Heart left ventricle (tissue), 16 donors: ENCODE data around the gene PAX2. TPM values are rescaled to one million over a fixed set of nuclear protein-coding genes. Genes with fewer than 3 reads are reported as not detected.

Source experiments
- ATAC-seq, 4 donors: fragments of 200-7000 bp; cut with Tn5 transposase; one replicate each; pipeline ENCODE4 v1.9.1; 2020 to 2022; ENCODE audit warnings: moderate library complexity in 4 of 4, mild to moderate bottlenecking in 3 of 4, moderate number of reproducible peaks in 1 of 4
- DNase-seq, 5 donors: peaks; one replicate each; pipeline ENCODE4 v3.0.0-alpha.2; 2020
- H3K27ac ChIP-seq, 12 donors: fragments of 200-600 bp; sonication (generic) in 4 of 12; one replicate each; pipeline versions ENCODE4 v1.5.0 to v1.8.0; 2016 to 2022; ENCODE audit warnings: mild to moderate bottlenecking in 2 of 12
- H3K27me3 ChIP-seq, 9 donors: fragments of 200-600 bp; sonication (generic) in 2 of 9; one replicate each; pipeline versions ENCODE4 v1.5.1 to v1.8.0; 2016 to 2022; ENCODE audit warnings: mild to moderate bottlenecking in 3 of 9
- H3K36me3 ChIP-seq, 9 donors: fragments of 200-600 bp; sonication (generic) in 2 of 9; one replicate each; pipeline versions ENCODE4 v1.5.0 to v1.8.0; 2018 to 2022; ENCODE audit warnings: mild to moderate bottlenecking in 2 of 9
- H3K4me1 ChIP-seq, 12 donors: fragments of 200-600 bp; sonication (generic) in 4 of 12; one replicate each; pipeline versions ENCODE4 v1.5.0 to v1.8.0; 2016 to 2022; ENCODE audit warnings: mild to moderate bottlenecking in 3 of 12
- H3K4me3 ChIP-seq, 12 donors: fragments of 200-600 bp; sonication (generic) in 4 of 12; one replicate each; pipeline versions ENCODE4 v1.5.0 to v1.8.0; 2017 to 2022; ENCODE audit warnings: mild to moderate bottlenecking in 9 of 12, moderate library complexity in 4 of 12
- H3K9me3 ChIP-seq, 12 donors: fragments of 200-600 bp; sonication (generic) in 4 of 12; one replicate each; pipeline versions ENCODE4 v1.5.0 to v1.8.0; 2016 to 2022; ENCODE audit warnings: mild to moderate bottlenecking in 1 of 12
- CTCF ChIP-seq, 12 donors: fragments of 200-600 bp; sonication (generic) in 4 of 12; IDR thresholded peaks; one replicate each; pipeline versions ENCODE4 v1.5.0 to v1.8.0; 2018 to 2022; ENCODE audit warnings: antibody characterized with exemption in 12 of 12, mild to moderate bottlenecking in 5 of 12
- POLR2A ChIP-seq, 2 donors: fragments of 450-650 bp; IDR thresholded peaks; one replicate each; pipeline ENCODE4 v1.6.1; 2017; ENCODE audit warnings: antibody characterized with exemption in 2 of 2, mild to moderate bottlenecking in 2 of 2, moderate library complexity in 2 of 2
- WGBS, 4 donors: extraction: QIAGEN DNeasy Blood & Tissue Kit in 2 of 4; methylation state at CpG; one replicate each; pipeline versions ENCODE4 v1.1.5 to v1.1.7; 2013 to 2018; 5-methylcytosine and 5-hydroxymethylcytosine counted together
- intact Hi-C, 10 donors: fragments of 100-400 bp; cut with DNase I; formaldehyde crosslinking; loops; one replicate each; pipeline versions ENCODE4 v1.11.1 to v1.14.2; 2022
- polyA plus RNA-seq, 2 donors: library from polyadenylated mRNA; stranded (reverse); fragments of 200-250 nt; gene quantifications; one replicate each; pipeline ENCODE4 v1.2.3, GENCODE V29; 2013
- total RNA-seq, 9 donors: library from RNA; depleted of rRNA in 2 of 9; stranded (reverse); fragments of >200 nt in 2 of 9; fragmentation: NEBNext Ultra II Directional in 3 of 9; extraction: Animal tissue kit (Norgen Biotek cat#: 25700) in 3 of 9; gene quantifications; one replicate each; pipeline versions ENCODE4 v1.1.0 to v1.2.4, GENCODE V29; 2016 to 2023
- donor health status: ischemic (EF 13 %, LVEDD 7.1; RV severe dilation, severe dysfunction).
- donor health status: healthy with polysubstance abuse.
- donor health status: DM: no; HTN: yes; CAD: no.
- donor health status: DM: no; HTN: no; CAD: no.
- donor health status: ischemic (EF 25% LVEDD 6.9; RV normal size, moderate dysfunction).
- donor health status: ischemic (EF 25% LVEDD 5.7; RV mildly dilated, moderate dysfunction).
- donor health status: healthy.
- donor health status: DM: yes; HTN: yes; CAD: no.
- donor health status: ischemic (EF 35%, LVEDD 5.7; RV mildly dilated, moderate dysfunction).
- donor health status: nonischemic (EF 11% LVEDD 7.7; RV severe dilation, severe dysfunction).
- donor health status: DM: yes; HTN: yes; CAD: no.
- donor health status: PGD.
- donor health status: ischemic (EF 29% LVEDD 5.4; RV normal size, mild dysfunction).
- donor health status: nonischemic (EF 23%, LVEDD 6.1; RV moderate dilation, normal function).

Gene PAX2
- total and polyA plus RNA-seq, 11 donors: not detected

GRCh38 chr10:100874702-100875483, 129.5 kb downstream of the PAX2 start:
- 69 to 75% (median 73%) methylated on average over 19 to 20 of the region's 20 CpGs for WGBS, 4 donors
- ATAC-seq (no peak), DNase-seq (no peak)
- H3K36me3 ChIP-seq: no peaks in the 10 kb centered on the region
- no peak overlapping the region for H3K4me3 ChIP-seq
- peaks cover 0 to 51% (median 17%) of the 10 kb centered on the region in 9 donors for H3K27me3 ChIP-seq
- H3K4me1 ChIP-seq: peaks cover 0 to 2% (median 0%) of the 10 kb centered on the region in 12 donors
- H3K9me3 ChIP-seq: no peaks in the 10 kb centered on the region
- no peak for TF ChIP-seq POLR2A (IDR thresholded peaks at IDR 0.05)
- intact Hi-C loops: loop anchor here (5.0 to 10.0 kb wide), 10 partner anchors 198 to 540 kb away; partner anchors contain the start of gene PKD2L1 (in 1 of the 10)
- H3K27ac ChIP-seq: no peak overlapping the region

- Histone ChIP-seq H3K27me3 (peaks cover 0 to 51% (median 17%) of the 10 kb centered on the region in 9 donors), H3K27ac (no peak overlapping the region), H3K4me3 (no peak overlapping the region), H3K9me3 (no peaks in the 10 kb centered on the region), H3K36me3 (no peaks in the 10 kb centered on the region), H3K4me1 (peaks cover 0 to 2% (median 0%) of the 10 kb centered on the region in 12 donors)
- no peak for ATAC-seq
- DNase-seq: no peak
- 51 to 70% (median 60%) methylated on average over 5 of the region's 5 CpGs for WGBS, 4 donors
- intact Hi-C loops: loop anchor here (5.0 to 10.0 kb wide), 9 partner anchors 201 to 541 kb away; partner anchors contain the start of gene PKD2L1 (in 1 of the 10)
- no peak for TF ChIP-seq POLR2A (IDR thresholded peaks at IDR 0.05)
- no peak for TF ChIP-seq CTCF (IDR thresholded peaks at IDR 0.05)
Measured at GRCh38 chr10:100875484-100876166, 130.2 kb downstream of the PAX2 start.

- DNase-seq (no peak), ATAC-seq (no peak)
- intact Hi-C loops: loop anchor here (5.0 to 10.0 kb wide), 9 partner anchors 202 to 542 kb away; partner anchors contain the start of gene PKD2L1 (in 1 of the 10)
- H3K4me3 ChIP-seq: no peak overlapping the region
- peaks cover 0 to 51% (median 17%) of the 10 kb centered on the region in 9 donors for H3K27me3 ChIP-seq
- H3K27ac ChIP-seq: no peak overlapping the region
- no peak for TF ChIP-seq POLR2A (IDR thresholded peaks at IDR 0.05)
- no peak for TF ChIP-seq CTCF (IDR thresholded peaks at IDR 0.05)
- no peaks in the 10 kb centered on the region for H3K9me3 ChIP-seq
- H3K36me3 ChIP-seq: no peaks in the 10 kb centered on the region
- 55 to 63% (median 59%) methylated on average over 24 of the region's 24 CpGs for WGBS, 4 donors
- peaks cover 0 to 4% (median 0%) of the 10 kb centered on the region in 12 donors for H3K4me1 ChIP-seq
Measured at GRCh38 chr10:100876585-100877460, 131.4 kb downstream of the PAX2 start.

DNA sequence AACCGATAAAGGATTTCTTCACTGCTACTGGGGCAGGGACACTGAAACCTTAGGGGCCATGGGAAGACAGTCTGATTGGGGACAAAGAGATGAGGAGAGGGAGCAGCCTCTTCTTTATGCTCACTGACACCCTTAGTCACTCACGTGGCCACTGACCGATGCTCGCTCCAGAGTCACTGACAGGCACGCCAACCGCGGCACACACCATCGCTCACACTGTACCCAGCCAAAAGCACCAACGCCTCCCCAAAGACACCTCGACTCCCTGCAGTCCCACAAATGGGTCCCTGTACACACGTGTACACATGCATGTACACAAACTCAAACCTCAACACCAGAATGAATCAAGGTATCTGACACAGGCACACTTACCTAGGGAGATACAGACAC, 132.1 kb downstream of the PAX2 start:
- H3K9me3 ChIP-seq: no peaks in the 10 kb centered on the region
- intact Hi-C loops: loop anchor here (5.0 to 10.0 kb wide), 9 partner anchors 203 to 543 kb away; partner anchors contain the start of gene PKD2L1 (in 1 of the 10)
- H3K36me3 ChIP-seq: no peaks in the 10 kb centered on the region
- peaks cover 0 to 10% (median 0%) of the 10 kb centered on the region in 12 donors for H3K4me1 ChIP-seq
- WGBS, 4 donors: 79 to 89% (median 85%) methylated on average over 11 of the region's 11 CpGs
- DNase-seq (no peak), ATAC-seq (no peak)
- H3K4me3 ChIP-seq: no peak overlapping the region
- TF ChIP-seq CTCF (IDR thresholded peaks at IDR 0.05) (no peak), POLR2A (IDR thresholded peaks at IDR 0.05) (no peak)
- H3K27ac ChIP-seq: no peak overlapping the region
- H3K27me3 ChIP-seq: peaks cover 0 to 48% (median 17%) of the 10 kb centered on the region in 9 donors
